ENCODE data around the gene CDH2.

Gene CDH2

DNA sequence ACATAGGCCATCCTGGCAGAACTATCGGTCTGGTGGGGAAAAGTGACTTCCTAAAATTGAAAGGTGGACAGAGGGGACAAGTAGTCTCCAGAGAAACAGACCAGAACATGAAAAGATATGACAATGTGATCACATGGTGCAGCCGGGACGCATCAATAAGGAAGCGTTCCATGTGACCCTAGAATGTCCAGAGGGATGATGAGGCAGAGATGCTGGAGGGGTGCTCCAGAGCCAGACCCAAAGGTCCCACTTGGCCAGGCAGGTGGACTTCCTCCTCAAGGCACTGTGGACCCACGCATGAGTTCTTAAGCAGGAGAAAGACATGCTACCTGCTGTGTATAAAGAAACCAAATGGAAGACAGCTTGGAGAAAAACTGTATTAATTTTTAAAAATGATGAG, 50.2 kb downstream of the CDH2 start:
- no peak for DNase-seq

- DNase-seq = no peak
Measured at GRCh38 chr18:28125051-28125450, 51.9 kb downstream of the CDH2 start.

DNA sequence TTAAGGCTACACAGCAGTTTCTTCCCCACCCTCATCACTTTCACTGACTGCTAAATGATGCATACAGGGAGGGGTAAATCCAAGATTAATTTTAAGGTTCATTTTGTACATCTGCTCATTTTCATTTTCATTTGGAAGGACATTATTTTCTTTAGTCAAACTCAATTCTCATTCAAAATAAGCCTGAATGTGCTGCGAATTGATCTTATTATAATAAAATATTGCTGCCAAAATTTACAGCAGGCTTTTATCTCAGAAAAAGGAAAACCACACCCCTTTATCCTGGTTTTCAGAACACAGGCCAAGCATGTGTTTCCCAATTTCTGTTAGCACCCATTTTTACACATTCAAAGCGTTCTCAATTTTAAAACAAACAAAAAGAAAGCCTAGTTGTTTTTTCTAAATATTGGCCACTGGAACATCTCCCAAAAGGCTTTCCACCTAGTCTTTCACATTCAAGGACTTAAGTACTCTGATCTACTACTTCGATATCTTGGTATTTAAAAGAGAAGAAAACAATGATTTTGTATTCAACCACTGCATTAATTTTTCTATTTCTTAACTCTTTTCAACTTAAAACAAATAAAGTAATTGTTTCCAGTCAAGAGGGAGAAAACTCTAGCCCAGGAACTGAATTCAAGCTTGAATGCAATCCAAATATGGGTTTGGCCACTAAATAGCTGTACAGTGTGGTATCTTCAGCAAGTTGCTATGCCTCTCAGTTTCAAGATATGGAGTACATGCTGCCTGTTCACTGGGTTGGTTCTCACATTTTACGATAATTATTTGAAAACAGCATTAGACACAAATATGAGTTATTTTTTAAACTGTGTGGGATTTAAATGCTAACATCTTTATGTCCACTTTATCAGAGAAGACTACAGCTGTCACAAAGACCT, 52.5 kb downstream of the CDH2 start:
- no peak for DNase-seq

DNA sequence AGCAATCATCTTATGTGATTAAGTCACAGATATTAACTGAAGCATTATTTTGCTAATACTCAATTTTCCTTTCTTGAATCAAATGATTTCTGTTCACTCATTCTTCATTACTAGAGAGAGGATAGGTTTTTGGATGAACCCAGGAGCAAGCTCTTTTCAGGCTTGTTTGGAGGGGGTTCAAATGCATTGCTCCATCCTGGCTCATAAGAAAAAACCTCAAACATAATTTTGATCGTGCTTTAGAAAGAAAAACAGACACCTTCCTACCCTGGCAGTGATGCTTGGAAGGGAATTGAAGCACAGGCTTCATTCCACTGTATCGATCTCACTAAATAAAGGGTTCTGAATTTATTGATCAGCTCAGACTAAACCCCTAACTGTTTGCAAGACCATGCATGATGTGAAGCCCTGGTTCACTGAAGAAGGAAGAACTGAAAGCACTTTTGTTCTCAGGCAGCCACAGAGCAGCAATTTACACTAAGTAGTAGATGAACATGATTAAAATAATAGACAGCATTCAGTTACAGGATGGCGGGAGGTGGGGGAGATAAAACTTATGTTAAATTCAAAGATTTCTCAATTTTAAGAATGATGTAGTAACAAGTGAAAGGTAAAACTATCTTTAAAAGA, 53.4 kb downstream of the CDH2 start:
- no peak for DNase-seq

DNA sequence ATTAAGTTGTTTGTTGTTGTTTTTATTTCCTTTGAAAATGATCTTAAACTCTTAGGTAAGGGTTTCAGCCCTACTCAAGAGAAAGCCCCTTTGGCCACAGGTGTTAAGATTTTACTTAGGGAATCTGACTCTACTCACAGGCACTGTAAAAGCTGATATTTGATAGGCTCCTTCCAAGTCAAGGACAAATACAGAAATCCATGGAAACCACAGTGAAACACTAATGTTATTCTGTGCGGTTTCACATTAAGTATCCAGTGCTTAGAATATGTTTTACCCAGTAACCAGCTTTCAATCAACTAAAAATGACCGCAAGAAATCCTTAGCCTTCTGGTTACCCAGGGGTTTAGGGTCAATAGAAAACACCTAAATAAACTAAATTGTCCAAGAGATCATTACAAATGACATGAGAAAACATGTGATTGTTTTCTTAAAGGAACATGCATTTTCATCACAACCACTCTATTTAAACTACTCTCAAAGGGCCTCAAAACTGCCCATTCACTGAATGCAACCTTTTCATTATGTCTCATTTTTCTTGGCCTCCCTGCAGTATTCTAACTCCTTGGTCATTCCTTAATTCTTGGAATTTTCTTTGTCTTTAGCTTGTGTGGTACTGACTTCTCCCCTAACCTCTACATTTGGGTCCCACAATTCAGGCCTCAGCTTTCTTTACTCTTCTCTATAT, 56.0 kb downstream of the CDH2 start:
- no peak for DNase-seq

DNA sequence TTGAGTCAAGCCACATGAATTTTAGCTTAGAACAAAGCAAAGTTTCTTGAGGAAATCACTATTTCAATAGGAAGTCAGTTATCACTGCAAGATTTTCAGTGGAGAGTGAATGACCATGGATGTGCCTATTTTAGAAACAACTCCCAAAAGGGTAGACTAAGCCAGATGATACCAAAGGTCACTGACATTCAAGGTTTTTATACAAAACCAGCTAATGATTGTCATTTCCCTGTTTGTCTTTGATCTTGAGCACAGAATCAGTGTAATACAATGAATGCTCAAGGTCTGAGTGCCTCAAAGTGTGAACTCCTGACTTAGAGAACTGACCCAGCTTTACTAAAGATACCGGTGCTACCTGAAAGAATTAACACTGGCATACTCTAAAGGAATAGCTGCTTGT, 60.5 kb downstream of the CDH2 start:
- no peak for DNase-seq

GRCh38 chr18:28115149-28115550, 61.8 kb downstream of the CDH2 start:
- DNase-seq = no peak

GRCh38 chr18:28114472-28114871, 62.5 kb downstream of the CDH2 start:
- no peak for DNase-seq

DNA sequence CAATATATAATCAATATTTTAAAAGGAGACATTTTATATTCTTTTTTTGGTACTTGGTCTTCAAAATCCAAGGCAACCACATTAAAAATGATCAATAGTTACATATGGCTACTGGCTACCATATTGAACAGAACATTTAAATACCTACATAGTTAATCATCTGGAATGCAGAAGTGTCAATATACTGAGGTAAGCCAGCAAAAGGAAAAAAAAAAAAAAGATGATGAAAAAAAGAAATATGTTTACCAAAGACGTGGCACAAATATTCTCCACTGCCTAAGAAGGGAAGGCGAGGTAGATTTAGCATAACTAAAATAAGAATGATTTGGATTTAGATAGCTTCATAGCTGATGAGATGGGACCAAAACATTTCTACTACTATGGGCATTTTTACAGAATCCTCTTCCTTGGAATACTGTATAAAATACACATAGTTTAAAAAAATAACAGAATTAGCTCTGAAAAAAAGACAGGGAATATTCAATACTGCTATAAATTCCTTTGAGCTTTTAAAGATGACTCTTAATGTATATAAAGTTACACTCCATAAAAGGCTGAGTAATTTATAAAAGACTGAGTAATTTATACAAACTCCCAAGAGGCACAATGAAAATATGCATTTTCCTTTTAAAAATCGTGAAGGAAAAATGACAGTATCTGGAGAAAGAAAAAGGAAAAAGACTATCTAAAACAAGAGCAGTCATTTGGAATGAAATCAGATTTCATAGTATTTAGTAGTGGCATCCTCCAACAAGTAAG, 63.5 kb downstream of the CDH2 start:
- DNase-seq = no peak

DNA sequence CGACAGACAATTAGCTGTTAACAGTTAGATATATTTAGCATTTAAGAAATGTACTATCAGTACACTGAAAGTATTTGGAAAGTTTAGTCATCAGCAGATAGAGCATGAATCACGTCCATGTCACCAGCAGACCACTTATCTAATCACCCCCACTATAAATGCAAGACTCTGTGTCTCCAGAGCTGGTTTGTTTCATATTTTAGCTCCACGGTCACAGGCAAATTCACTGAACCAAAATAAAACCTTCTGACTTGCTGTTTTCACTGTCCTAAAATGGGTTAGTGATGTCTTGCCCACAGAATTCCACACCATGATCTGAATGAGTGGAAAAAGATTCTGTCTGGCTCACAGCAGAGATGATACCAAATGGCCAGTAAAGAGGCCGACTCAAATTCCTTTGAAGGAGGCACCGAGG, 64.9 kb downstream of the CDH2 start:
- DNase-seq = no peak

GRCh38 chr18:28110924-28111323, 66.0 kb downstream of the CDH2 start:
- no peak for DNase-seq

DNA sequence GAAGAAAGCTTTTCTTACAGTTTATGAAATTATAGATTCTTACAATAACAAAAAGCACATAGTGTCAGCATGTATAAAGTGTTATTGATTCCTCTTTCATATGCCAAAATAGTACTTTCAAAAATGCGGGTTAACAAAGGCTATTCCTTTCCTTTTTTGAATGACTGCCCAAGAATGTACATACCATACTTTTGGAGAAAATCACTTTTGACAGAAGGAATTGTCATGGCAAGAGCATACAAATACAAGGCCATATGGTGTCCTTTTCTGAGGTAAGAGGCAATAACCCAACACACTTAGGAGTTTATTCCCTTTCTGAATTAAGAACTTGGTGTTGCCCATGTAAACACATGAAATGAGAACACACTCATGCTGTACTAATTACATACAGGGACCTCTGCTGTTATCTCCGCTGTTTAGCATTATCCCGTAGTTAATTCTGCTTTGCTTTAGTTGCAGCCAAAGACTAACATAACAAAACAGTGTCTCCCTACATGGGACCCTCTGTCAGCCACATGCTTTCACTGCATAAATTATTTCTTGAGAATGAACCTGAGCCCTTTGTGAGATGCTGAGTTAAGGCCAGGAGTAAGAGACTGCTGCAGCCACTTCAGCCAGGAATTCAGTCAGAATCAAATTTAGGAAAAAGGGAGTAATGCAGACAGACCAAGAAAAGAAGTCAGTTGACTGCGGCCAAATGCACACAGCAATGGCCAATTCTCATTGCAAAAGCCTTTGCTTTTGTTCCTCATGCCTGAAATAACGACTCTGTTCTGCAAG, 67.0 kb downstream of the CDH2 start:
- DNase-seq = no peak

GRCh38 chr18:28108814-28109213, 68.1 kb downstream of the CDH2 start:
- no peak for DNase-seq

DNA sequence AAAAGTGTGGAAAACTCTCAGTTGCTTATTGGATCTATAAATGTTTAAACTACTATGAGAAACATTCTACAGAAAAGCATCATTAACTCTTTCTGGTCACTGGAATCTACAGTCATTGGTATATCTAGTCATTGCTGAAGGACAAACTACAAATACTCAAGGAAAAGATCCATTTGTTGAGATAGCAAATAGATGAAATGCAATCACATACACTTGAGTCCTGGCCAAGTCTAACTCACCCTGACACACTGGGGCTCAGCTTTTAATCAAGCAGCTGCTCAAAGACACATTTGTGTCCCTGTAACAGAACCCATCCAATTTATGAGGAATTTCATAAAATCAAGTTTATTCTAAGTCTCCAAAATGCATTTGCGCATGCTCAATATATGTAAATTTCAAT, 68.7 kb downstream of the CDH2 start:
- no peak for DNase-seq

- no peak for DNase-seq
Measured at GRCh38 chr18:28099237-28099636, 77.7 kb downstream of the CDH2 start.

DNA sequence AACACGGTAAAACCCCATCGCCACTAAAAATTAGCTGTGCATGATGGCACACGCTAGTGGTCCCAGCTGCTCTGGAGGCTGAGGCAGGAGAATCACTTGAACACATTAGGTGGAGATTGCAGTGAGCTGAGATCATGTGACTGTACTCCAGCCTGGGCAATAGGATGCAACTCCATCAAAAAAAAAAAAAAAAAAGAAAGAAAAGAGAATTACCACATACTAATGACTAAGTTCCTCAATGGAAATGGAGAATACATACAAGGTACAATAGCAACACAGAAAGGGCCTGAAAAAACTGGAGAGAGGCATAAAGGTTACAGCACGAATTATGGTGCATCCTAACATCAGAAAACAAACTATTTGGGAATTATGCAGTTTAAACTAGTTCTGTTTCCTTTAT, 81.3 kb downstream of the CDH2 start:
- DNase-seq = no peak

DNA sequence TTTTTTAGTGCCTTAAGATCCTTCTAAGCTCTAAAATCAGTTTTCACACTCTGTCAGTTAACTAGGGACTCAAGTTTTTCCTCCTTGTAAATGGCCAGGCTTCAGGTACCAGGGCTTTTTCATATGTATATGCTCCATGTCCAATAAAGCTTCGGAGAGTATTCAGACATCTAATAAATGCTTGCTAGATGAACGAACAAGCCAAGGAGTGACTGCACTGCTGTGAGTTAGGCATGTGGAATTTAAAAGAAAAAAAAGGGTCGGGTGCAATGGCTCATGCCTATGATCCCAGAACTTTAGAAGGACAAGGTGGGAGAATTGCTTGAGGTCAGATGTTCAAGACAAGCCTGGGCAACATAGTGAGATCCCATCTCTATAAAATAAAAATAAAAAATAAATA, 81.9 kb downstream of the CDH2 start:
- DNase-seq = no peak

DNA sequence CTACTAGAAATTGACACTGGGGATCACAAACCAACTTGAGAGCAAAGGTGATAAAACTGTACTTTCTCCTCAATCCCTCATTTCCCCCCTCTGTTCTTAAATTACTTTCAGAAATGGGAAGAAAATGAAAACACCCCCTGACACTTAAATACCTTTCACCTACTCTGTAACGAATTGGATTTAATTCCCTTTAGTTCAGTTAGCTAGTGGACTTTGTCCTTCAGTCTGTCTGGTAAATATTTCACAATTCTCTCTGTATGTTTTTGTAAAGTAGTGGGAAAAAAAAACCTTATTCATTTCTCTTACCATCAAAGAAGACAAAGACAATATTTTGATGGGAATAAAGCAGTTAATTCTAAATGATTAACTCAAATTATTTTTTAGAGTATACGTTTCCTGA, 85.7 kb downstream of the CDH2 start:
- DNase-seq = no peak

- DNase-seq = no peak
Measured at GRCh38 chr18:28088477-28088876, 88.5 kb downstream of the CDH2 start.

GRCh38 chr18:28086670-28087552, 90.0 kb downstream of the CDH2 start:
- DNase-seq = no peak

- DNase-seq = no peak
Measured at GRCh38 chr18:28081516-28081915, 95.4 kb downstream of the CDH2 start.
